ENCODE results near the gene UGP2. TPM values are rescaled to one million over a fixed set of nuclear protein-coding genes. Genes with fewer than 3 reads are reported as not detected.

The UGP2 gene
- total and polyA plus RNA-seq, 2 of the 4 experiments (the other 2 are of a cell fraction), result 45.0 to 58.8 TPM

GRCh38 chr2:63811063-63811462 is 30.6 kb upstream of the UGP2 start:
- Histone ChIP-seq H3K4me3 (ENCODE audit: insufficient read depth, low read depth, low read length) (no peak overlapping the region), H2AK9ac (replicated peaks; ENCODE audit: low read depth, low read length, poor library complexity) (no peak overlapping the region), H3K18ac (ENCODE audit: low read depth, low read length) (no peak overlapping the region), H2BK20ac (ENCODE audit: low read depth, low read length) (no peak overlapping the region), H3K4ac (ENCODE audit: low read depth, low read length) (no peak overlapping the region), H2AK5ac (ENCODE audit: low read depth, low read length) (no peak overlapping the region), H4K20me1 (ENCODE audit: insufficient read depth, low read length) (no peaks in the 10 kb centered on the region), H3K27ac (ENCODE audit: insufficient read depth, low read length) (no peak overlapping the region), H4K5ac (ENCODE audit: low read depth, low read length) (no peak overlapping the region), H3K9me3 (ENCODE audit: control insufficient read depth, insufficient read depth, low read length) (no peaks in the 10 kb centered on the region), H3K23ac (ENCODE audit: low read depth, low read length) (no peak overlapping the region), H3K9me1 (ENCODE audit: insufficient read depth, low read length) (no peaks in the 10 kb centered on the region), H3K79me1 (ENCODE audit: low read depth in 1 of 2, low read length in 2 of 2) (no peaks in the 10 kb centered on the region), H4K91ac (ENCODE audit: insufficient read depth, low read depth, low read length) (no peak overlapping the region), H2AFZ (replicated peaks; ENCODE audit: low read length, poor library complexity) (no peak overlapping the region), H2BK120ac (ENCODE audit: low read depth, low read length) (no peak overlapping the region), H3K9ac (ENCODE audit: low read depth, low read length) (no peak overlapping the region), H3K27me3 (ENCODE audit: control insufficient read depth, insufficient read depth, low read length) (no peaks in the 10 kb centered on the region), H2BK15ac (ENCODE audit: low read depth, low read length) (no peak overlapping the region), H4K8ac (ENCODE audit: low read depth in 2 of 2, low read length in 2 of 2) (no peak overlapping the region), H3K56ac (ENCODE audit: extremely low read depth, insufficient read depth, low read length) (no peak overlapping the region), H2BK5ac (ENCODE audit: low read depth, low read length, poor library complexity, severe bottlenecking) (no peak overlapping the region), H3K36me3 (ENCODE audit: control insufficient read depth, insufficient read depth, low read length) (no peaks in the 10 kb centered on the region), H3K4me2 (ENCODE audit: low read depth, low read length) (no peak overlapping the region), H3K14ac (replicated peaks; ENCODE audit: low read depth, low read length) (no peak overlapping the region), H3K4me1 (ENCODE audit: control insufficient read depth, insufficient read depth, low read length) (no peaks in the 10 kb centered on the region)
- dilution Hi-C loops (cut with HindIII; ENCODE audit: low sequenced_read_pairs, unreplicated experiment), result no loop called here
- no peak for ATAC-seq (ENCODE audit: low read depth)
- ChIA-PET CTCF (no interaction called here), POLR2A (ENCODE audit: unreplicated experiment) (no interaction called here)
- TF ChIP-seq POLR2A (IDR thresholded peaks at IDR 0.05; ENCODE audit: low read depth, low read length), result no peak
- TF ChIP-seq, protein P1, sequence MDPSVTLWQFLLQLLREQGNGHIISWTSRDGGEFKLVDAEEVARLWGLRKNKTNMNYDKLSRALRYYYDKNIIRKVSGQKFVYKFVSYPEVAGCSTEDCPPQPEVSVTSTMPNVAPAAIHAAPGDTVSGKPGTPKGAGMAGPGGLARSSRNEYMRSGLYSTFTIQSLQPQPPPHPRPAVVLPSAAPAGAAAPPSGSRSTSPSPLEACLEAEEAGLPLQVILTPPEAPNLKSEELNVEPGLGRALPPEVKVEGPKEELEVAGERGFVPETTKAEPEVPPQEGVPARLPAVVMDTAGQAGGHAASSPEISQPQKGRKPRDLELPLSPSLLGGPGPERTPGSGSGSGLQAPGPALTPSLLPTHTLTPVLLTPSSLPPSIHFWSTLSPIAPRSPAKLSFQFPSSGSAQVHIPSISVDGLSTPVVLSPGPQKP (IDR thresholded peaks at IDR 0.05; ENCODE audit: borderline replicate concordance, low read depth, low read length), result no peak
- no peak for TF ChIP-seq RAD21 (IDR thresholded peaks at IDR 0.05; ENCODE audit: low read length)
- TF ChIP-seq MAZ (IDR thresholded peaks at IDR 0.05; ENCODE audit: borderline replicate concordance, low read depth, low read length), result no peak
- no peak for TF ChIP-seq CHD1 (IDR thresholded peaks at IDR 0.05; ENCODE audit: low read depth, low read length)
- TF ChIP-seq CTCF (conservative IDR thresholded peaks at IDR 0.05; ENCODE audit: low read depth, low read length), result no peak
- TF ChIP-seq USF2 (IDR thresholded peaks at IDR 0.05; ENCODE audit: low read depth, low read length), result no peak
- TF ChIP-seq MXI1 (IDR thresholded peaks at IDR 0.05; ENCODE audit: borderline replicate concordance, low read depth, low read length), result no peak
- no peak for TF ChIP-seq SMC3 (IDR thresholded peaks at IDR 0.05; ENCODE audit: low read depth, low read length)
- TF ChIP-seq BHLHE40 (IDR thresholded peaks at IDR 0.05; ENCODE audit: low read depth, low read length), result no peak
- TF ChIP-seq RCOR1 (IDR thresholded peaks at IDR 0.05; ENCODE audit: insufficient replicate concordance, low read length), result no peak
- TF ChIP-seq CEBPB (IDR thresholded peaks at IDR 0.05; ENCODE audit: low read depth, low read length), result no peak
- TF ChIP-seq FOS (IDR thresholded peaks at IDR 0.05; ENCODE audit: low read depth, low read length), result no peak
- TF ChIP-seq MAFK (IDR thresholded peaks at IDR 0.05; ENCODE audit: low read depth, low read length), result no peak
- no peak for TF ChIP-seq NFE2L2 (IDR thresholded peaks at IDR 0.05; ENCODE audit: low read depth, low read length)
- intact Hi-C loops (cut with micrococcal nuclease), result no loop called here
- no TSS peak for BruUV-seq (replicated peaks)
- no CpG with 5 or more reads among the region's 3 CpGs for WGBS, 2 experiments (ENCODE audit: extremely low coverage in 2 of 2, insufficient read length in 1 of 2)
- DNase-seq, result no peak
- in situ Hi-C loops (cut with MboI; ENCODE audit: low sequenced_read_pairs), result no loop called here
